Lower lobe of right lung (tissue), 2 donors: ENCODE results near the gene CT45A5. TPM values are rescaled to one million over a fixed set of nuclear protein-coding genes. Genes with fewer than 3 reads are reported as not detected.
"Not testable (repeated sequence)": the region's sequence is repeated elsewhere in the genome, so short reads cannot be mapped to it uniquely, and the experiment has no call there.

Experiments used
- ATAC-seq, 2 donors: fragments of 200-7000 bp; cut with Tn5 transposase; one replicate each; pipeline ENCODE4 v1.9.1; 2020 to 2022; ENCODE audit warnings: mild to moderate bottlenecking in 2 of 2, moderate library complexity in 2 of 2
- DNase-seq: peaks from one replicate; pipeline ENCODE4 v3.0.0-alpha.2; 2020
- H3K27ac ChIP-seq: fragments of 200-600 bp; one replicate; pipeline ENCODE4 v1.8.0; 2022
- H3K27me3 ChIP-seq: fragments of 200-600 bp; one replicate; pipeline ENCODE4 v1.8.0; 2022; ENCODE audit warnings: low read depth
- H3K36me3 ChIP-seq: fragments of 200-600 bp; one replicate; pipeline ENCODE4 v1.8.0; 2022; ENCODE audit warnings: mild to moderate bottlenecking
- H3K4me1 ChIP-seq: fragments of 200-600 bp; one replicate; pipeline ENCODE4 v1.8.0; 2022
- H3K4me3 ChIP-seq: fragments of 200-600 bp; one replicate; pipeline ENCODE4 v1.8.0; 2022; ENCODE audit warnings: mild to moderate bottlenecking
- H3K9me3 ChIP-seq: fragments of 200-600 bp; one replicate; pipeline ENCODE4 v1.8.0; 2022
- CTCF ChIP-seq: fragments of 200-600 bp; IDR thresholded peaks from one replicate; pipeline ENCODE4 v1.8.0; 2022; ENCODE audit warnings: antibody characterized with exemption, mild to moderate bottlenecking
- intact Hi-C: fragments of 100-400 bp; cut with DNase I; formaldehyde crosslinking; loops from one replicate; pipeline ENCODE4 v1.11.0; 2022
- long read RNA-seq: library from polyadenylated mRNA; unstranded; transcript quantifications from one replicate; pipeline ENCODE4 v2.0.0, GENCODE V29; 2021
- total RNA-seq: library from RNA; stranded (reverse); fragmentation: NEBNext Ultra II Directional; extraction: Animal tissue kit (Norgen Biotek cat#: 25700); gene quantifications from one replicate; pipeline ENCODE4 v1.2.1, GENCODE V29; 2021
- donor health status: DM: no; HTN: yes; CAD: no; lungs with severe emphysema.

CT45A5 gene
- total RNA-seq, result not detected
- long read RNA-seq, result 0 reads

GRCh38 chrX:135785403-135785802, at the start of gene CT45A5:
CT45A5 (minus strand) TSS chrX:135785503; CDS start chrX:135781729, 3,774 bp downstream.
- intact Hi-C loops, result not testable (repeated sequence)

GRCh38 chrX:135819912-135820311, 34.6 kb upstream of the CT45A5 start, which contains the start of gene CT45A2:
CT45A2 (minus strand) TSS chrX:135820012; CDS start chrX:135816265, 3,747 bp downstream.
- H3K27me3 ChIP-seq, H3K4me1 ChIP-seq, DNase-seq, intact Hi-C loops, H3K9me3 ChIP-seq, H3K36me3 ChIP-seq, H3K27ac ChIP-seq, H3K4me3 ChIP-seq, ATAC-seq: not testable (repeated sequence)

More at GRCh38 chrX:135785403-135785802, at the start of gene CT45A5:
- not testable (repeated sequence) for H3K27ac ChIP-seq, H3K4me3 ChIP-seq, ATAC-seq, H3K36me3 ChIP-seq, H3K27me3 ChIP-seq, DNase-seq, H3K4me1 ChIP-seq, H3K9me3 ChIP-seq

GRCh38 chrX:135802687-135803086, 17.4 kb upstream of the CT45A5 start, which contains the start of gene CT45A6:
CT45A6 (minus strand) TSS chrX:135802787; CDS start chrX:135798993, 3,794 bp downstream.
- DNase-seq, H3K9me3 ChIP-seq, H3K27me3 ChIP-seq, ATAC-seq, H3K36me3 ChIP-seq, H3K4me3 ChIP-seq, intact Hi-C loops, H3K4me1 ChIP-seq, H3K27ac ChIP-seq: not testable (repeated sequence)

GRCh38 chrX:135768091-135768490, 17.2 kb downstream of the CT45A5 start, which contains the start of gene CT45A3:
CT45A3 (minus strand) TSS chrX:135768191; CDS start chrX:135764444, 3,747 bp downstream.
- H3K36me3 ChIP-seq, H3K4me1 ChIP-seq, ATAC-seq, H3K4me3 ChIP-seq, intact Hi-C loops, DNase-seq, H3K9me3 ChIP-seq, H3K27me3 ChIP-seq, H3K27ac ChIP-seq: not testable (repeated sequence)

- H3K9me3 ChIP-seq, H3K4me3 ChIP-seq, ATAC-seq, H3K4me1 ChIP-seq, H3K27ac ChIP-seq, intact Hi-C loops, H3K27me3 ChIP-seq, DNase-seq, H3K36me3 ChIP-seq: not testable (repeated sequence)
Observed at GRCh38 chrX:135744739-135745138, 40.6 kb downstream of the CT45A5 start.

- no peak overlapping the region for H3K27ac ChIP-seq
- H3K4me1 ChIP-seq, result no peaks in the 10 kb centered on the region
- H3K4me3 ChIP-seq, result no peak overlapping the region
- no peak for DNase-seq
- H3K36me3 ChIP-seq, result no peaks in the 10 kb centered on the region
- intact Hi-C loops, result no loop called here
- H3K27me3 ChIP-seq, result no peaks in the 10 kb centered on the region
- no peak for TF ChIP-seq CTCF
- no peaks in the 10 kb centered on the region for H3K9me3 ChIP-seq
- ATAC-seq, result no peak
Observed at GRCh38 chrX:135741192-135741715, 44.0 kb downstream of the CT45A5 start.

GRCh38 chrX:135740681-135741149, 44.6 kb downstream of the CT45A5 start:
- ATAC-seq (peak in 1 of 2 donors; percentile 29), DNase-seq (no peak)
- Histone ChIP-seq H3K27me3 (no peaks in the 10 kb centered on the region), H3K4me3 (no peak overlapping the region), H3K9me3 (no peaks in the 10 kb centered on the region), H3K4me1 (no peaks in the 10 kb centered on the region), H3K27ac (no peak overlapping the region), H3K36me3 (no peaks in the 10 kb centered on the region)
- intact Hi-C loops, result no loop called here
- peak; percentile 34 for TF ChIP-seq CTCF

- intact Hi-C loops, result no loop called here
- TF ChIP-seq CTCF, result no peak
- ATAC-seq (no peak), DNase-seq (no peak)
- Histone ChIP-seq H3K4me3 (no peak overlapping the region), H3K9me3 (no peaks in the 10 kb centered on the region), H3K27me3 (no peaks in the 10 kb centered on the region), H3K4me1 (no peaks in the 10 kb centered on the region), H3K36me3 (no peaks in the 10 kb centered on the region), H3K27ac (no peak overlapping the region)
Observed at GRCh38 chrX:135737366-135738071, 47.8 kb downstream of the CT45A5 start.

GRCh38 chrX:135734666-135735065, 50.6 kb downstream of the CT45A5 start:
- intact Hi-C loops, H3K36me3 ChIP-seq, ATAC-seq, H3K4me3 ChIP-seq, H3K27ac ChIP-seq, H3K27me3 ChIP-seq, H3K9me3 ChIP-seq, H3K4me1 ChIP-seq, DNase-seq: not testable (repeated sequence)
